NCI-H69 (cell line): ENCODE results near the gene GTF2IRD2.
"Not testable (repeated sequence)": the region's sequence is repeated elsewhere in the genome, so short reads cannot be mapped to it uniquely, and the experiment has no call there.

Experiments
- DNase-seq: peaks from one replicate; lab custom pipeline; 2025; lab: John Stamatoyannopoulos, UW

The GTF2IRD2 gene

GRCh38 chr7:74788369-74789150 lies 62.8 kb downstream of the GTF2IRD2 start:
- DNase-seq = peak; percentile 87

- DNase-seq = not testable (repeated sequence)
These were observed 67.8 kb downstream of the GTF2IRD2 start for GRCh38 chr7:74783595-74783994.

GRCh38 chr7:74781746-74782145 lies 69.7 kb downstream of the GTF2IRD2 start:
- not testable (repeated sequence) for DNase-seq

- not testable (repeated sequence) for DNase-seq
These were observed 72.4 kb downstream of the GTF2IRD2 start for GRCh38 chr7:74779053-74779452.

- not testable (repeated sequence) for DNase-seq
These were observed 76.3 kb downstream of the GTF2IRD2 start for GRCh38 chr7:74775111-74775510.

- DNase-seq = not testable (repeated sequence)
These were observed 77.3 kb downstream of the GTF2IRD2 start, which contains the start of gene NCF1 for GRCh38 chr7:74773760-74774750. Gene NCF1 (plus strand): TSS chr7:74774011. CDS start chr7:74774032, 21 bp downstream.

GRCh38 chr7:74772093-74772492 lies 79.3 kb downstream of the GTF2IRD2 start:
- not testable (repeated sequence) for DNase-seq

GRCh38 chr7:74770062-74770461 lies 81.3 kb downstream of the GTF2IRD2 start:
- DNase-seq = not testable (repeated sequence)

- DNase-seq = not testable (repeated sequence)
These were observed 84.4 kb downstream of the GTF2IRD2 start for GRCh38 chr7:74766991-74767390.

GRCh38 chr7:74766509-74766908 lies 84.9 kb downstream of the GTF2IRD2 start:
- DNase-seq = not testable (repeated sequence)

- DNase-seq = not testable (repeated sequence)
These were observed 86.0 kb downstream of the GTF2IRD2 start for GRCh38 chr7:74765205-74765918.

GRCh38 chr7:74758982-74759381 lies 92.4 kb downstream of the GTF2IRD2 start:
- not testable (repeated sequence) for DNase-seq

- not testable (repeated sequence) for DNase-seq
These were observed 93.1 kb downstream of the GTF2IRD2 start for GRCh38 chr7:74758268-74758667.

GRCh38 chr7:74756673-74757072 lies 94.7 kb downstream of the GTF2IRD2 start:
- not testable (repeated sequence) for DNase-seq

GRCh38 chr7:74753921-74754482 lies 97.4 kb downstream of the GTF2IRD2 start:
- not testable (repeated sequence) for DNase-seq
